ENCODE measurements around the gene CDK5RAP1.
"Not testable (repeated sequence)": the region's sequence is repeated elsewhere in the genome, so short reads cannot be mapped to it uniquely, and the experiment has no call there.

Gene CDK5RAP1

GRCh38 chr20:33419140-33419974 lies 18.0 kb upstream of the CDK5RAP1 start:
- DNase-seq (ENCODE audit: low spot score), result peak; percentile 28

DNA sequence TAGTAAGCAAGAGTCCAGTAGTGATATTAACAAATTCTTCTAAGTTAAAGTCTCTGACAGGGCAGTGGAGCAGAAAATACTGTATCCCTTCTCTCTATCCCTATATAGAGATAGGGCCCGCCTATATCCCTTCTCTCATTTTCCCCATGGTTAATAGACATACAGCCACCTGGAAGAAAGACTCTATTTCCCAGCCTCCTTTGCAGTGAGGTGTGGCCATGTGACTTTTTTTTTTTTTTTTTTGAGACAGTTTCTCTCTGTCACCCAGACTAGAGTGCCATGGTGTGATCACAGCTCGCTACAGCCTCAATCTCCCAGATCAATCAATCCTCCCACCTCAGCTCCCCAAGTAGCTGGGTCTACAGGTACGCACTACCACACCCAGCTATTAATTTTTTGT lies 16.7 kb upstream of the CDK5RAP1 start:
- DNase-seq (ENCODE audit: low spot score), result no peak

GRCh38 chr20:33415948-33416347 lies 14.6 kb upstream of the CDK5RAP1 start:
- DNase-seq (ENCODE audit: low spot score), result no peak

- DNase-seq (ENCODE audit: low spot score), result no peak
These were observed 11.1 kb upstream of the CDK5RAP1 start for GRCh38 chr20:33412484-33412838.

GRCh38 chr20:33411711-33412483 lies 10.6 kb upstream of the CDK5RAP1 start:
- no peak for DNase-seq (ENCODE audit: low spot score)

GRCh38 chr20:33411242-33411641 lies 9.9 kb upstream of the CDK5RAP1 start:
- no peak for DNase-seq (ENCODE audit: low spot score)

- DNase-seq (ENCODE audit: low spot score), result no peak
These were observed 8.9 kb upstream of the CDK5RAP1 start for GRCh38 chr20:33410081-33410742.

DNA sequence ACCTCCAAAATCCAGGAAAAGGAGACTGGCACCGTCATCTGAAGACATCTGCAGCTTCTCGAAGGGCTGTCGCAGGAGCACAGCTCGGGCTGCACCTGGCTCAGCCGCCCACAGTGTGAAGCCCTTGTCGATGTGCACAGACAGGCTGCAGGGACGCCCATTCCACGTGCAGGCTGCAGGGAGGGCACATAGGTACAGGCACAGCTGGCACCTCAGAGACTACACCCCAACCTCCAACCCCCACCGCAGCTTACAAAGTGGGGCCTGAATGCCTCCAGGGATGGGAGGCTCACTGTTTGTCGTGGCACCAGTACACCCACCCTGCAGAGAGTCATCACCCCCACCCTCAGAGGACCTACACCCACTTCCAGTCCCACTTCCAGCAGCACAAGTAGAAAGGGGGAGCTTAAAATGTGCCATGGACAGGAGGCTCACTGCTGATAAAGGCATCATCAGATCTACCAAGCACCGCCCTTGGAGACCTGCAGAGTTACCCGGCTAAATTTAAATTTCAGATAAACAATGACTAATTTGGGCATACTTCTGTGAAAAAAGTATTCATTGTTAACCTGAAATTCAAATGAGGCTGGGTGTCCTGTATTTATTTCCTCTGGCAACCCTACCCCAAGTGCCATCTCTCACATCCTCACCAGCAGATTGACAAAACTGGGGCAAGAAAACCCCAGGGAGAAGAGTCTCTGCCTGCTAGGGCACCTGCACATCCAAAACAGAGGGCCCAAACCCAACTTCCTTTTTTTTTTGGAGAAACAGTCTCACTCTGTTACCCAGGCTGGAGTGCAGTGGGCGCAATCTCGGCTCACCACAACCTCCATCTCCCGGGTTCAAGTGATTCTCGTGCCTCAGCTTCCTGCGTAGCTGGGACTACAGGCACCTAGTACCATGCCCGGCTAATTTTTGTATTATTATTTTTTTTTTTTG lies 7.7 kb upstream of the CDK5RAP1 start:
- DNase-seq (ENCODE audit: low spot score), result no peak

GRCh38 chr20:33408313-33408712 lies 7.0 kb upstream of the CDK5RAP1 start:
- no peak for DNase-seq (ENCODE audit: low spot score)

DNA sequence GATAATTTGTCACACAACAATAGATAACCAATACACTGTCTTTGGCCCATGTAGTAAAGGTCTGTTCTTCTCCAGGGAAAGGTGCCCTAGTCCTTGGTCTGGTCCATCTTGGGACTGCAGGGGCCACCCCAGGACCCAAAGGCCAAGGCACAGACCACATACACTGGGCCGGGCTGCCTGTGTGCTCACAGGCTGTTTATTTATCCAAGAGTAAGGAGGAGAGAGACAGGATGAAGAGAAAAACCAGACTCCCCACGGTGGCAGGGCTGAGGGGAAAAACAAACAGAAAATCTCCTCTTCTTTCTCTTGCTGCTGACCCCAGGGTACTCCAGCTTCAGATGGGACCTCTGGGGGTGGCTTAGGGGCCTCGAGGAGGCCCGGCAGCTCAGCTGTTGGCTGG lies 6.5 kb upstream of the CDK5RAP1 start:
- DNase-seq (ENCODE audit: low spot score), result no peak

DNA sequence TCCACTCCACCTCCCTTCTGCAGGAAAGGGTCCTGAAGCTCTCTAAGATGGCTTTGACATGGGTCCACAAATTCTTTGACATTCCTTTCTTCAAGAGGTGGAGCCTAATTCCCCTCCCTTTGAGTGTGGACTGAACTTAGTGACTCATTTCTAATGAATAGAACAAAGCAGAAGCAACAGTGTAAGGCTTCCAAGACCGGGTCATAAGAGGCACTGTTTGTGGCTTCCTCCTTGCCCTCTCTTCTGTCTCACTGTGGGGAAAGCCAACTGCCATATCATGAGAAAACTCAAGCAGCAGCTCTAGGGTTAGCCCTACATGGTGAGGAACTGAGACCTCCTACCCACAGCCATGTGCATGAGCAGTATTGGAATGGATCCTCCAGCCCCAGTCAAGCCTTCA lies 5.9 kb upstream of the CDK5RAP1 start:
- no peak for DNase-seq (ENCODE audit: low spot score)

DNA sequence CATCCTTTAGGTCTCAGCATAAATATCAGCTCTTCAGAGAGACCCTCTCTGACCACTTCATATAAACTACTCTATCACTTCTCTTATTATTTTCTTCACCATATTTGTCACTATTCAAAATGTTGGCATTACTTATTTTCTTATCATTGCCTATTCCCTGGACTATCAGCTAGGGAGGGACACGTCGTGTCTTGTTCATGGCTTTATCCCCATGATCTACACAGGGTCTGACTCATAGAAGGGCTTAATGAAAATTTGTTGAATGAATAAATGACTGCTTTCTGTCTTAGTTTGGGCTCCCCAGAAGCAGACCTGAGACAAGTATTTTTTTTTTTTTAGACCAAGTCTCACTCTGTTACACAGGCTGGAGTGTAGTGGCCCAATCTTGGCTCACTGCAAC lies 3.0 kb upstream of the CDK5RAP1 start:
- DNase-seq (ENCODE audit: low spot score), result no peak

- no peak for DNase-seq (ENCODE audit: low spot score)
These were observed 626 bp upstream of the CDK5RAP1 start for GRCh38 chr20:33401921-33402369.

DNA sequence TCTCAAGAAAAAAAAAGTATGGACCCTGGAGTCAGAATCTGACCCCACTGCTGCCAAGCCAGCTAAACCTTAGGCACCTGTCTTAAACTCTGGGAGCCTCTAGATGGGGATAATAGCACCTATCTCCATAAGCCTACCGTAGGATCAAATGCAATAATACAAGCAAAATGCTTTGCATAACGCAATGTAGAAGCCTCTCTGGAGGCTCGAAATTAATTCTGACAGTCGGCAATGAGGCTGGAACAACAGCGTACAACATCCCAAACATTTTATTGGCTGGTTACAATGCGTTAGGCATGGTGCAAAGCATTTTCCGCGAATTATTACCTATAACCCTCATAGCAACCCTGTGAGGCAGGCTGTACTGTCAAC lies 521 bp downstream of the CDK5RAP1 start:
- DNase-seq (ENCODE audit: low spot score), result peak; percentile 24

DNA sequence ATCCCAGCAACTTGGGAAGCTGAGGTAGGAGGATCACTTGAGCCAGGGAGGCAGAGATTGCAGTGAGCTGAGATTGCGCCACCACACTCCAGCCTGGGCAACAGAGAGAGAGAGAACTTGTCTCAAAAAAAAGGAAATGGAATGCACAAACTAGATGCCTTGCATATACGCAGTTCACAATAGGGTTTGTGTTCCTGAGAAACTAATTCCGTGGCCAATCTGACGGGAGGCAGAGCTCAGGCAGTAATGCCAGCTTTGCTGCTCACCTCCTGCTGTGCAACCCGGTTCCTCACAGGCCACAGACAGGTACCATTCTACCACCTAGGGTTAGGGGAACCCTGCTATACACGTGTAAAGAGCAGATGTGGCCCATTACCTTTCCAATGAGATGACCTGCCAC lies 1.4 kb downstream of the CDK5RAP1 start:
- DNase-seq (ENCODE audit: low spot score), result no peak

- no peak for DNase-seq (ENCODE audit: low spot score)
These were observed 6.6 kb downstream of the CDK5RAP1 start for GRCh38 chr20:33394718-33395117.

DNA sequence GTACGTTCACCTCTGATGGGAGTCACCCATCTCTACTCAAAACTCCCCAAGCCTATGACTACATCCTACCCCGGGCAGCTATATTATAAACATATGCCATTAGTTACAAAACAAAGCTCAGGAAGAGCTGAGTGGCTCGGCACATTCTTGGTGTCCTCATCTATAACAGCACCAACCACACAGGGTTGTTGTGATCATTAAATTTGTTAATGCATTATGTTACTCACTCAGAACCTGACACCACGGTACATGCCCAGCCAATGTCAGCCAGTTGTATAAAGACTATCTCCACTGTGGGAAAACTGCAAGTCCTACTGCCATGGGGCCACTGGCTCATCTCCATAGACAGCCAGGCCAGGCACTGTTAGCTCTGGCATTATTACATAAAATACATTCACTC lies 7.7 kb downstream of the CDK5RAP1 start:
- no peak for DNase-seq (ENCODE audit: low spot score)

DNA sequence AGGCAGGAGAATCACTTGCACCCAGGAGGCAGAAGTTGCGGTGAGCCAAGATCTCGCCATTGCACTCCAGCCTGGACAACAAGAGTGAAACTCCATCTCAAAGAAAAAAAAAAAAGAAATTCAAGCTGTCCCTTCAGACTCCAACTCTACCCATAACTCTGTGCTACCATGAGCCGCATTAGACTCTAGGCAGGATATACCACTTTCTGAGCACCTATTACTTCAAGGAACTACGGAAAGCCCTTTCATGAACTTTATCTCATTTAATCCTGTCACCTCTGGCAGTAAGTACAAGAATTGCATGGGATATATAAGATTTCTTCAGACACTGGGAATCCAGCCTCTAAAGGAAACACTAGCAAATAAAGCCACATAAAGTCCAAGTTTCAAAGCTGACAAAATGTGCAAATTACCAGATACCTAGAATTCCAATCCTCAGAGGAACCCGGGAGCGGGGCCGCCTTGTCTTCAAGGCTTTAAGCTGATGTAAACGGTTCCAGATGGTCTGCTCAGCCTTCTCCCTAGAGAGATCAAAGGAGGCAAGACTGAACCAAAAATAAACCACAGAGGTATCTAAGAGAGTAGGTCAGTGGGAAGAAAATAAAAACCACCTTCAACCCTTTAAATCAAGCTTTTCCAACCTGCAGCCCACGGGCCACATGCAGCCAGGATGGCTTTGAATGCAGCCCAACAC lies 9.4 kb downstream of the CDK5RAP1 start:
- DNase-seq (ENCODE audit: low spot score), result no peak

GRCh38 chr20:33389326-33389725 lies 12.0 kb downstream of the CDK5RAP1 start:
- DNase-seq (ENCODE audit: low spot score), result not testable (repeated sequence)

DNA sequence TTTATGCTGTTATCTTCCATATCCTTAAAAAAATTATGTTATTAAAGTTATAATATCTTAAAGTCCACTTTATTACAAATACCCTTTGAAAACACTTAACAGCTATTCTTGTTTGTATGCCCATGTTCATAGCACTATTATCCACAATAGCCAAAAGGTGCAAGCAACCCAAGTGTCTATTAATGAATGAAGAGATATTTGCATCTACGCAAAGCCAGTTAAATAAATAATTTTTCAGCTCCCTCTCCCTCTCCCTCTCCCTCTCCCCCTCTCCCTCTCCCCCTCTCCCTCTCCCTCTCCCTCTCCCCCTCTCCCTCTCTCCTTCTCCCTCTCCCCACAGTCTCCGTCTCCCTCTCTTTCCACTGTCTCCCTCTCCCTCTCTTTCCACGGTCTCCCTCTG lies 13.1 kb downstream of the CDK5RAP1 start:
- DNase-seq (ENCODE audit: low spot score), result no peak

- DNase-seq (ENCODE audit: low spot score), result no peak
These were observed 14.1 kb downstream of the CDK5RAP1 start for GRCh38 chr20:33387177-33387576.

All from hematopoietic multipotent progenitor cell treated with erythropoietin and hydrocortisone succinate and interleukin-3 and kit ligand, for 17 days (in vitro differentiated cells).